GM21447 (cell line): Measurements from ENCODE around the gene SHANK1.

Experiments used
- ATAC-seq: cut with Tn5 transposase; IDR thresholded peaks from one replicate; pipeline ENCODE4 v1.9.1; 2021; ENCODE audit not compliant: unreplicated experiment

SHANK1 gene

GRCh38 chr19:50662651-50663481 is 56.7 kb downstream of the SHANK1 start:
- no peak for ATAC-seq

GRCh38 chr19:50661766-50662650 is 57.6 kb downstream of the SHANK1 start:
- no peak for ATAC-seq

GRCh38 chr19:50661023-50661422 is 58.6 kb downstream of the SHANK1 start:
- no peak for ATAC-seq

GRCh38 chr19:50660088-50660366 is 59.6 kb downstream of the SHANK1 start:
- no peak for ATAC-seq

- no peak for ATAC-seq
These were observed 60.1 kb downstream of the SHANK1 start for GRCh38 chr19:50659318-50660087.

- no peak for ATAC-seq
These were observed 60.9 kb downstream of the SHANK1 start for GRCh38 chr19:50658441-50659317.

GRCh38 chr19:50657712-50658440 is 61.7 kb downstream of the SHANK1 start:
- ATAC-seq = no peak

GRCh38 chr19:50657222-50657669 is 62.4 kb downstream of the SHANK1 start:
- no peak for ATAC-seq

- no peak for ATAC-seq
These were observed 64.7 kb downstream of the SHANK1 start for GRCh38 chr19:50654882-50655281.

GRCh38 chr19:50652722-50653121 is 66.9 kb downstream of the SHANK1 start:
- ATAC-seq = no peak

- ATAC-seq = no peak
These were observed 68.4 kb downstream of the SHANK1 start for GRCh38 chr19:50651174-50651573.

GRCh38 chr19:50649433-50650391 is 69.9 kb downstream of the SHANK1 start, which contains the start of gene C19orf81:
Gene C19orf81 (plus strand): TSS chr19:50649445. CDS start chr19:50649445, 0 bp downstream.
- ATAC-seq = no peak

GRCh38 chr19:50648659-50649058 is 70.9 kb downstream of the SHANK1 start:
- no peak for ATAC-seq

- ATAC-seq = no peak
These were observed 71.6 kb downstream of the SHANK1 start for GRCh38 chr19:50647879-50648615.

GRCh38 chr19:50646074-50646807 is 73.4 kb downstream of the SHANK1 start:
- no peak for ATAC-seq

GRCh38 chr19:50645107-50645506 is 74.5 kb downstream of the SHANK1 start:
- ATAC-seq = no peak

GRCh38 chr19:50644315-50644915 is 75.2 kb downstream of the SHANK1 start:
- ATAC-seq = no peak
